ENCODE data around the gene LRRC27.

DNA sequence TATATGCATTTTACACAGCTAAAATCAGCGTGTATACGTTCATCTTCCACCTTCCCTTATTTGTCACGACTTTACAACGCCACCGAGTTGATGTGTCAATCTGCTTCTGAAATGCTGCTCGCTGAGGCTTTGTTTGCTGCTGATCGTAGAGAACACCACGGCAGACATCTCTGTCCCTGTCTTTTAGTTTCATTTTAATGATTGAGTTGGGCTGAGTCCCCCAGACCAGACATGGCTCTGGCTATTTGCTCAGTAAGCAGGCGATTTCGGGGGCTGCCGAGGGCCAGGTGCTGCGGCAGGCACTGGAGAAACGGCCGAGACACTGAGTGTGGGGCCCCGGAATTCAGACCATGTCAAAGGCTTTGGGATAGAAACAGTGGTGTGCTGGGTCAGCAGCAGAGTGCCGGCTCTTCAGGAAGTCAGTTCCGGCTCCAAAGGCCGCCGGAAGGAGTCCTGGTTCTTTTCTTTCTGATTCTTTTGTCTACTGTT lies 5.0 kb downstream of the LRRC27 start:
- peak; percentile 15 to 64 (median 59) for TF ChIP-seq POLR2AphosphoS5 (IDR thresholded peaks at IDR 0.05)
- TF ChIP-seq POLR2A (IDR thresholded peaks at IDR 0.05), result no peak

Measured in spleen (tissue), 3 donors.